Type B pancreatic cell (in vitro differentiated cells): ENCODE results near the gene ADARB2. TPM values are rescaled to one million over a fixed set of nuclear protein-coding genes. Genes with fewer than 3 reads are reported as not detected.

Experiments
- DNase-seq: peaks from one replicate; pipeline ENCODE4 v3.0.0; 2021; ENCODE audit warnings: mixed read lengths; ENCODE audit not compliant: unreplicated experiment; ENCODE audit errors: extremely low spot score
- H3K27ac Mint-ChIP-seq: 2 replicates; pipeline ENCODE4 v1.8.0; 2021; ENCODE audit warnings: mild to moderate bottlenecking, mixed read lengths
- H3K27me3 Mint-ChIP-seq: 2 replicates; pipeline ENCODE4 v1.8.0; 2021; ENCODE audit warnings: mixed read lengths
- H3K36me3 Mint-ChIP-seq: 2 replicates; pipeline ENCODE4 v1.8.0; 2021; ENCODE audit warnings: mixed read lengths
- H3K4me1 Mint-ChIP-seq: one replicate; pipeline ENCODE4 v1.8.0; 2021; ENCODE audit warnings: mixed read lengths; ENCODE audit not compliant: unreplicated experiment
- H3K4me3 Mint-ChIP-seq: 2 replicates; pipeline ENCODE4 v1.8.0; 2021; ENCODE audit warnings: mild to moderate bottlenecking, mixed read lengths
- H3K9me3 Mint-ChIP-seq: 2 replicates; pipeline ENCODE4 v1.8.0; 2021; ENCODE audit warnings: mixed read lengths
- CTCF ChIP-seq: fragments of 200-600 bp; sonication (generic); conservative IDR thresholded peaks from 2 replicates; pipeline ENCODE4 v1.5.0; 2021; ENCODE audit warnings: antibody characterized with exemption, mild to moderate bottlenecking
- total RNA-seq: library from RNA; stranded (reverse); gene quantifications from 2 replicates; pipeline ENCODE4 v1.2.1, GENCODE V29; 2021; ENCODE audit warnings: low replicate concordance

The ADARB2 gene
- total RNA-seq, 1 donor from 2014 or later, result 4.9 TPM

GRCh38 chr10:1736144-1736971 is 967 bp downstream of the ADARB2 start:
- Mint-ChIP-seq H3K27me3 (peaks cover 88% of the 10 kb centered on the region), H3K36me3 (no peaks in the 10 kb centered on the region), H3K4me3 (peak overlapping the region; percentile 95), H3K9me3 (no peaks in the 10 kb centered on the region), H3K27ac (peak overlapping the region; percentile 21), H3K4me1 (peaks cover 10% of the 10 kb centered on the region)
- no peak for DNase-seq
- TF ChIP-seq CTCF, result no peak

DNA sequence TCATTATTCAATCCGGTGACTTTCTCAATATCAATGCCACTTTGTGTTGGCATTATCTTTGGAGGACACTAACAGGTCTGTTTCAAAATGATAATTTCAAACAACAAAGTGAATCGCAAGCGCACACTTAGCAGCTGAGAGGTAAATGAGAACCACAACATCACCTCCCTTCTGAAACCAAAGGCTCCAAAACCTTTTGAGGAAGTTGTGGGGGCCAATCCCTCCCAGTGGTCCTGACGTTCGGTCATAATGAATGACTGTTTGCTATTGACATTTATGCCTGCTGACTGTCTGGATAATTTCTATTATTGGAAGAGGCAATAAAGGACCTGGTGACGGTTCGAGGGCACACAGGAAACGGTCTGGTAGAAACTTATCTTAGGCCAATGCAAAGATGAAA is 1.8 kb downstream of the ADARB2 start:
- peaks cover 10% of the 10 kb centered on the region for H3K4me1 Mint-ChIP-seq
- H3K4me3 Mint-ChIP-seq, result peak overlapping the region; percentile 91
- H3K27ac Mint-ChIP-seq, result no peak overlapping the region
- no peaks in the 10 kb centered on the region for H3K9me3 Mint-ChIP-seq
- DNase-seq, result no peak
- no peaks in the 10 kb centered on the region for H3K36me3 Mint-ChIP-seq
- peaks cover 87% of the 10 kb centered on the region for H3K27me3 Mint-ChIP-seq
- no peak for TF ChIP-seq CTCF

DNA sequence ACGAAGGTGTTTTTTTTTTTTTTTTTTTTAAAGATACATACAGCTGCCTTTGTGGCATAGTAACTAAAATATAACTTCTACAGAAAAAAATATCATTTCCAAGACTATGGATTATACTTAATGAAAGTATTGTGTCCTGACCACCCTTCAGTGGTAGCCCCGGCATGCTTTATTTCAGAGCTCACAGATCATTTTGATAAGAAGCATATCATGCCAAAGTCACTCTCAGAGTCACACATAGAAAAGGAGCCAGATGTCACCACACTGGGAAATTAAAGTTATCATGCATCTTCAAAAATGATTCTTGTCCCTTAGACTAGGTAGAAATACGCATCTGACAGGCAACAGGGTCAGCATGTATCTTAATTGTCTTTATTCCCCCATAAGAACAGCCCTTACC is 3.0 kb downstream of the ADARB2 start:
- Mint-ChIP-seq H3K4me1 (peaks cover 10% of the 10 kb centered on the region), H3K9me3 (no peaks in the 10 kb centered on the region), H3K27me3 (peaks cover 87% of the 10 kb centered on the region), H3K27ac (no peak overlapping the region), H3K36me3 (no peaks in the 10 kb centered on the region), H3K4me3 (peak overlapping the region; percentile 59)
- TF ChIP-seq CTCF, result no peak
- no peak for DNase-seq

DNA sequence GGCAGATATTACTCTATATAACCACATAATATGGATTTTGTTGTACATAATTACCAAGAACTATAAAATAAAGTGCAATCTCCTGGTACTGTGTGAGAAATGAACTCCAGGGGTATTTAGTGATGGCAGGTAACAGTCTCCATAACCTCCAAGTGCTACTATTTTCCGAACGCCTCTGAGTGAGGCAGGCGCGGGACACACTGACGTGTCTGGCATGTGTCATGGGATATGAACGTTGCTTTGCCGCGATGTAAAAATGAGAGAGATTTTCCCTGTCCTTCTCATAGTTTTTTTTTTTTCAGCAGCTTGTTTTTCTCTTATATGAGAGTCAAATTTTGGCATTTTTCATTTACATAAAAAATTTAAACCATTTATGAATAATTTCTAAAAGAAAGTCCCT is 3.6 kb downstream of the ADARB2 start:
- H3K27ac Mint-ChIP-seq, result no peak overlapping the region

DNA sequence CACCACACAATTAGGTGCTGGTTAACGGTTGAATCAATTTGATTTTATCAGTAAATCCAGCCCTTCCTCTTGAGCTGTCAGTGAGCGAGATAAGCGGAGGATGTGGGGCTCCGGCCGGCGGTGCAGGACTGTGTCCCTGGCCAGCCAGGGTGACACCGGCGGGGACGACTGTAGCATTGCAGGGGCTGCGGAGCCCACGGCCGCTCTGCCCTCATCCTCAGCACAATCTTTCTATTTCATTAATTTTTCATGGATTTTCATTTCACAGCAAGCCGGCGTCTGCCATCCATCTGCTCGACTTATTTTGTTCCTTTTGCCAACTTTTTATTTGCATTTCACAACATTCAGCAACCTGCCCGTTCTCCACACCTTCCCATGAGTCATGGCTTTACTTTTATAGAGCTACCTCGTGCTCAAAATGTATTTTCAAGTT is 4.7 kb downstream of the ADARB2 start:
- Mint-ChIP-seq H3K36me3 (no peaks in the 10 kb centered on the region), H3K4me3 (peak overlapping the region; percentile 17), H3K27me3 (peaks cover 85% of the 10 kb centered on the region), H3K4me1 (peaks cover 10% of the 10 kb centered on the region), H3K9me3 (no peaks in the 10 kb centered on the region), H3K27ac (no peak overlapping the region)
- no peak for TF ChIP-seq CTCF
- no peak for DNase-seq

More for the DNA sequence above, 3.6 kb downstream of the ADARB2 start:
- Mint-ChIP-seq H3K4me3 (peak overlapping the region; percentile 45), H3K27me3 (peaks cover 85% of the 10 kb centered on the region), H3K9me3 (no peaks in the 10 kb centered on the region), H3K4me1 (peaks cover 10% of the 10 kb centered on the region), H3K36me3 (no peaks in the 10 kb centered on the region)
- no peak for DNase-seq
- no peak for TF ChIP-seq CTCF
